Esophagus squamous epithelium (tissue), 5 donors: ENCODE results near the gene SULT2B1. TPM values are rescaled to one million over a fixed set of nuclear protein-coding genes. Genes with fewer than 3 reads are reported as not detected.
"Not testable (repeated sequence)": the region's sequence is repeated elsewhere in the genome, so short reads cannot be mapped to it uniquely, and the experiment has no call there.

ENCODE experiments used
- DNase-seq: peaks from one replicate; lab custom pipeline; 2025; lab: John Stamatoyannopoulos, UW
- H3K27ac ChIP-seq, 4 donors: fragments of 200-600 bp; sonication (generic); one replicate each; pipeline ENCODE4 v1.5.1; 2016 to 2019; ENCODE audit warnings: mild to moderate bottlenecking in 1 of 4
- H3K27me3 ChIP-seq, 4 donors: fragments of 200-600 bp; sonication (generic); 1 replicate in 3 of 4; 2 replicates in 1 of 4; pipeline versions ENCODE4 v1.5.1 to v1.6.0; 2017 to 2021; ENCODE audit warnings: antibody characterized with exemption in 1 of 4
- H3K36me3 ChIP-seq, 3 donors: fragments of 200-600 bp; sonication (generic); one replicate each; pipeline ENCODE4 v1.5.1; 2016 to 2019
- H3K4me1 ChIP-seq, 3 donors: fragments of 200-600 bp; sonication (generic); one replicate each; pipeline ENCODE4 v1.5.1; 2017 to 2019
- H3K4me3 ChIP-seq, 4 donors: fragments of 200-600 bp; sonication (generic); 1 replicate in 3 of 4; 2 replicates in 1 of 4; pipeline ENCODE4 v1.5.1; 2016 to 2019; ENCODE audit warnings: mild to moderate bottlenecking in 2 of 4, moderate library complexity in 1 of 4
- H3K9me3 ChIP-seq, 3 donors: fragments of 200-600 bp; sonication (generic); one replicate each; pipeline ENCODE4 v1.5.1; 2016 to 2019
- POLR2A ChIP-seq, 4 donors: fragments of 450-650 bp; IDR thresholded peaks; one replicate each; pipeline ENCODE4 v1.6.1; 2017; ENCODE audit warnings: antibody characterized with exemption in 4 of 4, mild to moderate bottlenecking in 4 of 4, moderate library complexity in 3 of 4
- WGBS, 2 donors: methylation state at CpG; one replicate each; pipeline ENCODE4 v1.1.5; 2018; 5-methylcytosine and 5-hydroxymethylcytosine counted together
- intact Hi-C: fragments of 100-400 bp; cut with DNase I; formaldehyde crosslinking; loops from one replicate; pipeline ENCODE4 v1.15.0; 2022
- total RNA-seq, 4 donors: library from RNA; depleted of rRNA; stranded (reverse); fragments of >200 nt; gene quantifications; one replicate each; pipeline ENCODE4 v1.1.0, GENCODE V29; 2016
- TF ChIP-seq, protein P1 (sequence below), 6 experiments: fragments of 450-650 bp in 4 of 6; fragments of 200-600 bp in 2 of 6; sonication (generic) in 2 of 6; IDR thresholded peaks; one replicate each; pipeline ENCODE4 v1.5.1; 2016 to 2019; ENCODE audit warnings: antibody characterized with exemption in 6 of 6, mild to moderate bottlenecking in 4 of 6, moderate library complexity in 4 of 6
- donor health status: DM: yes; HTN: yes; CAD: no.

The SULT2B1 gene
- total RNA-seq, 4 donors from 2014 or later, result 84.8 to 253 (median 150) TPM

DNA sequence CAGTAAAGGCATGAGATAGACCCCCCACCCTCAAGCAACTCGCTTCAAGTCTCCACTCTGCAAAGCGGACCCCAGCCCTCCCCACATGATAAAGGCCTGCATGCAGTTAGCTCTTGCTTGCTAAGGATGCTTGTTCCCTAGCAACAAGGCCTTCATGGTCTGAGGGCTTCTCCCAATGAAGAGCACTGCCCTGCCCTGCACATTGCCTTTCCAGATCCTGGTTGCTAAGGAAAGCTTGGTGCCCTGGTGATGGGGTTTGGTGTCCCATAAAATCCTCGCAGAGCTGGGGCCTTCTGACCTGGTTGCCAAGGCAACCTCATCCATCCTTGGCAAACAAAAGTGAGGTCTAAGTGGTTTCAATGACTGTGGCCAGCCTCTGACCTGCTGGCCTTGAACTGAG, 79.3 kb downstream of the SULT2B1 start:
- 73% methylated on average over 2 of the region's 3 CpGs; no CpG with 5 or more reads in 1 of the 2 donors for WGBS, 2 donors
- TF ChIP-seq POLR2A (IDR thresholded peaks at IDR 0.05), result no peak
- TF ChIP-seq, protein P1, sequence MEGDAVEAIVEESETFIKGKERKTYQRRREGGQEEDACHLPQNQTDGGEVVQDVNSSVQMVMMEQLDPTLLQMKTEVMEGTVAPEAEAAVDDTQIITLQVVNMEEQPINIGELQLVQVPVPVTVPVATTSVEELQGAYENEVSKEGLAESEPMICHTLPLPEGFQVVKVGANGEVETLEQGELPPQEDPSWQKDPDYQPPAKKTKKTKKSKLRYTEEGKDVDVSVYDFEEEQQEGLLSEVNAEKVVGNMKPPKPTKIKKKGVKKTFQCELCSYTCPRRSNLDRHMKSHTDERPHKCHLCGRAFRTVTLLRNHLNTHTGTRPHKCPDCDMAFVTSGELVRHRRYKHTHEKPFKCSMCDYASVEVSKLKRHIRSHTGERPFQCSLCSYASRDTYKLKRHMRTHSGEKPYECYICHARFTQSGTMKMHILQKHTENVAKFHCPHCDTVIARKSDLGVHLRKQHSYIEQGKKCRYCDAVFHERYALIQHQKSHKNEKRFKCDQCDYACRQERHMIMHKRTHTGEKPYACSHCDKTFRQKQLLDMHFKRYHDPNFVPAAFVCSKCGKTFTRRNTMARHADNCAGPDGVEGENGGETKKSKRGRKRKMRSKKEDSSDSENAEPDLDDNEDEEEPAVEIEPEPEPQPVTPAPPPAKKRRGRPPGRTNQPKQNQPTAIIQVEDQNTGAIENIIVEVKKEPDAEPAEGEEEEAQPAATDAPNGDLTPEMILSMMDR (IDR thresholded peaks at IDR 0.05), result no peak
- Histone ChIP-seq H3K4me1 (peaks cover 40 to 91% (median 49%) of the 10 kb centered on the region in 3 donors), H3K4me3 (no peak overlapping the region), H3K36me3 (peaks cover 0 to 50% (median 0%) of the 10 kb centered on the region in 3 donors), H3K9me3 (no peaks in the 10 kb centered on the region), H3K27me3 (no peaks in the 10 kb centered on the region), H3K27ac (peak overlapping the region; percentile 52 to 98 (median 90))
- intact Hi-C loops, result no loop called here
- no peak for DNase-seq

DNA sequence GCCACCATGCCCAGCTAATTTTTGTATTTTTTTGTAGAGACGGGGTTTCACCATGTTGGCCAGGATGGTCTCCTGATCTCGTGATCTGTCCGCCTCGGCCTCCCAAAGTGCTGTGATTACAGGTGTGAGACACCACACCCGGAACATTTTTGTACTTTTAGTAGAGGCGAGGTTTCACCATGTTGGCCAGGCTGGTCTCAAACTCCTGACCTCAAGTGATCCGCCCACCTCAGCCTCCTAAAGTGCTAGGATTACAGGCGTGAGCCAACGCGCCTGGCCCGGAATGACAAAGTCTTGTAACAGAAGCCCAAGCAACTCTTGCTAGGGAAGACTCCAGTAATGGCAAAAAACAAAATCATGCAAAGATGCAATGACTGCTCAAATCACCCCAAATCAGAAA, 80.3 kb downstream of the SULT2B1 start:
- Histone ChIP-seq H3K27ac (peak overlapping the region; percentile 95 to 98 (median 96)), H3K4me1 (peaks cover 40 to 93% (median 51%) of the 10 kb centered on the region in 3 donors), H3K36me3 (peaks cover 0 to 48% (median 0%) of the 10 kb centered on the region in 3 donors)
- H3K9me3 ChIP-seq, DNase-seq, H3K27me3 ChIP-seq, H3K4me3 ChIP-seq, intact Hi-C loops: not testable (repeated sequence)
- WGBS, 2 donors, result 31 to 46% methylated on average over 3 to 8 of the region's 11 CpGs

GRCh38 chr19:48632692-48633147, 80.7 kb downstream of the SULT2B1 start:
- intact Hi-C loops, result no loop called here
- Histone ChIP-seq H3K9me3 (no peaks in the 10 kb centered on the region), H3K27me3 (no peaks in the 10 kb centered on the region), H3K4me1 (peaks cover 40 to 89% (median 47%) of the 10 kb centered on the region in 3 donors), H3K36me3 (peaks cover 0 to 48% (median 0%) of the 10 kb centered on the region in 3 donors), H3K27ac (peak overlapping the region; percentile 95 to 98 (median 96)), H3K4me3 (peak overlapping the region in 1 of 4 donors; percentile 68)
- peak in 2 of 4 donors; percentile 15 to 20 for TF ChIP-seq POLR2A (IDR thresholded peaks at IDR 0.05)
- TF ChIP-seq, protein P1 (IDR thresholded peaks at IDR 0.05), result no peak
- no peak for DNase-seq

- TF ChIP-seq POLR2A (IDR thresholded peaks at IDR 0.05), result no peak
- TF ChIP-seq, protein P1 (IDR thresholded peaks at IDR 0.05), result no peak
- H3K36me3 ChIP-seq, result peaks cover 0 to 47% (median 0%) of the 10 kb centered on the region in 3 donors
- 45 to 68% methylated on average over 7 to 12 of the region's 22 CpGs for whole genome bisulfite sequencing, 2 donors
- peak overlapping the region; percentile 95 to 98 (median 96) for H3K27ac ChIP-seq
- DNase-seq, result no peak
- H3K27me3 ChIP-seq, result no peaks in the 10 kb centered on the region
- no peaks in the 10 kb centered on the region for H3K9me3 ChIP-seq
- intact Hi-C loops, result no loop called here
- H3K4me3 ChIP-seq, result peak overlapping the region in 2 of 4 donors; percentile 29 to 68
- H3K4me1 ChIP-seq, result peaks cover 42 to 84% (median 48%) of the 10 kb centered on the region in 3 donors
These were observed 81.4 kb downstream of the SULT2B1 start for GRCh38 chr19:48633148-48634035.

- Histone ChIP-seq H3K36me3 (peaks cover 0 to 41% (median 0%) of the 10 kb centered on the region in 3 donors), H3K27ac (peak overlapping the region; percentile 95 to 98 (median 96)), H3K27me3 (no peaks in the 10 kb centered on the region), H3K9me3 (no peaks in the 10 kb centered on the region), H3K4me1 (peaks cover 47 to 90% (median 54%) of the 10 kb centered on the region in 3 donors), H3K4me3 (peak overlapping the region; percentile 4 to 68 (median 46))
- TF ChIP-seq POLR2A (IDR thresholded peaks at IDR 0.05), result no peak
- TF ChIP-seq, protein P1 (IDR thresholded peaks at IDR 0.05), result peak in 1 of 6 experiments; percentile 2
- no peak for DNase-seq
- intact Hi-C loops, result no loop called here
- WGBS, 2 donors, result 38 to 42% methylated on average over 5 to 7 of the region's 7 CpGs
These were observed 82.0 kb downstream of the SULT2B1 start for GRCh38 chr19:48634036-48634342.
